Measurements from ENCODE around the gene CACNA1G. TPM values are rescaled to one million over a fixed set of nuclear protein-coding genes. Genes with fewer than 3 reads are reported as not detected.
A peak's percentile ranks its signal among the peaks of the same experiment; 100 is the strongest.

CACNA1G gene
- total and polyA plus RNA-seq, 7 donors, result 0.02 to 0.24 (median 0.04) TPM; not detected in 2

- intact Hi-C loops (cut with DNase I), result loop anchor here in 1 of 2 donors (5.0 kb wide), 1 partner anchor 47 kb away; no protein-coding TSS in a partner anchor
- DNase-seq, result no peak
- no peaks in the 10 kb centered on the region for H3K36me3 ChIP-seq (ENCODE audit: insufficient read depth in 1 of 2, low read depth in 1 of 2)
- peaks cover 0 to 55% (median 23%) of the 10 kb centered on the region in 3 donors for H3K27me3 ChIP-seq (ENCODE audit: insufficient read depth in 3 of 3, low read length in 2 of 3)
- WGBS, 3 donors, result 6 to 8% (median 7%) methylated on average over 42 to 52 of the region's 52 CpGs
- no peak overlapping the region for H3K27ac ChIP-seq
- peaks cover 20% of the 10 kb centered on the region for H3K4me1 ChIP-seq
- H3K9me3 ChIP-seq, result no peaks in the 10 kb centered on the region
- H3K4me3 ChIP-seq, result peak overlapping the region; percentile 55
- ATAC-seq, result no peak
- TF ChIP-seq, protein P1, sequence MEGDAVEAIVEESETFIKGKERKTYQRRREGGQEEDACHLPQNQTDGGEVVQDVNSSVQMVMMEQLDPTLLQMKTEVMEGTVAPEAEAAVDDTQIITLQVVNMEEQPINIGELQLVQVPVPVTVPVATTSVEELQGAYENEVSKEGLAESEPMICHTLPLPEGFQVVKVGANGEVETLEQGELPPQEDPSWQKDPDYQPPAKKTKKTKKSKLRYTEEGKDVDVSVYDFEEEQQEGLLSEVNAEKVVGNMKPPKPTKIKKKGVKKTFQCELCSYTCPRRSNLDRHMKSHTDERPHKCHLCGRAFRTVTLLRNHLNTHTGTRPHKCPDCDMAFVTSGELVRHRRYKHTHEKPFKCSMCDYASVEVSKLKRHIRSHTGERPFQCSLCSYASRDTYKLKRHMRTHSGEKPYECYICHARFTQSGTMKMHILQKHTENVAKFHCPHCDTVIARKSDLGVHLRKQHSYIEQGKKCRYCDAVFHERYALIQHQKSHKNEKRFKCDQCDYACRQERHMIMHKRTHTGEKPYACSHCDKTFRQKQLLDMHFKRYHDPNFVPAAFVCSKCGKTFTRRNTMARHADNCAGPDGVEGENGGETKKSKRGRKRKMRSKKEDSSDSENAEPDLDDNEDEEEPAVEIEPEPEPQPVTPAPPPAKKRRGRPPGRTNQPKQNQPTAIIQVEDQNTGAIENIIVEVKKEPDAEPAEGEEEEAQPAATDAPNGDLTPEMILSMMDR (IDR thresholded peaks at IDR 0.05), result no peak
These were observed 74.6 kb downstream of the CACNA1G start for GRCh38 chr17:50634915-50635731.

- H3K9me3 ChIP-seq, result no peaks in the 10 kb centered on the region
- H3K4me3 ChIP-seq, result no peak overlapping the region
- TF ChIP-seq, protein P1 (IDR thresholded peaks at IDR 0.05), result no peak
- peaks cover 0 to 50% (median 23%) of the 10 kb centered on the region in 3 donors for H3K27me3 ChIP-seq (ENCODE audit: insufficient read depth in 3 of 3, low read length in 2 of 3)
- DNase-seq (no peak), ATAC-seq (no peak)
- no peak overlapping the region for H3K27ac ChIP-seq
- no peaks in the 10 kb centered on the region for H3K36me3 ChIP-seq (ENCODE audit: insufficient read depth in 1 of 2, low read depth in 1 of 2)
- intact Hi-C loops (cut with DNase I), result no loop called here
- 57 to 86% (median 80%) methylated on average over 3 of the region's 3 CpGs for WGBS, 3 donors
- peaks cover 20% of the 10 kb centered on the region for H3K4me1 ChIP-seq
These were observed 75.1 kb downstream of the CACNA1G start for GRCh38 chr17:50635732-50635981.

DNA sequence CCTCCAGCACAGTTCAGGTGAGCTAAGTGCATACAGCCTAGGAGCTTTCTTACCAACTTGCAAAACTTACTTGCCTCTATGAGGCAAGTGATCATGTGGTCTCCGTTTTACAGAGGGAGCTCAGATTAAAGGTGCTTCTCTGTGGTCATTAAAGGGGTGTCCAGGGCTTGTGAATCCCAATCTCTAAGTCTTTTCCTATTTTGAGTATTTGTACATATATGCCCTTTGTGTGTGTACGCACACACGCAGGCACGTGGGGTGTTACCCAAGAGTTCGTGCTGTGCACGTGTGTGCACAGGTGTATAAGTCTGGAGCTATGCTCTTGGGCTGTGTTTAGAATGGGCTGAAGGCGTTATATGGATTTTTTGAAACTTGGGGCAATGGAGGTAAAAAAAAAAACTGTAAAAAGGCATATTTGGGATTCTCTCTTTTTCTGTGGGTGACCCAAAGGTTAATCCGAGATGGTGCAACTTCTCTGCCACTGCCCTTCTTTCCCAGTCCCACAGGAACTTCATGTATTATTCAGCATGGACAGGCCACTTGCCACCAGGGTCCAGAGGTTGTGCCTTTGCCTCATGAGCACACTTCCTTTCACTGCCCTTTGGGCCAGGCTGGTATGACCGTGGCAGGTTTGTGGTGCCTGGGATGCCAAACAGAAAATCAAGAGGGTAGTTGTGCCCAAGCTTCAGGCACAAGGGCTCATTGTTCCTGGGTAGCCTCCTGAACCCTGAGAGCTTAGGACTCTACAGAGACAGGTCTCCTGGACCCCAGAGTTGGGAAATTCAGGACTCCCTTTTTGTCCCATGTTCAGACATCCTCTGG is 75.7 kb downstream of the CACNA1G start:
- H3K27me3 ChIP-seq (ENCODE audit: insufficient read depth in 3 of 3, low read length in 2 of 3), result peaks cover 0 to 45% (median 23%) of the 10 kb centered on the region in 3 donors
- WGBS, 3 donors, result 91 to 97% (median 96%) methylated on average over 9 of the region's 9 CpGs
- DNase-seq (no peak), ATAC-seq (no peak)
- no peaks in the 10 kb centered on the region for H3K36me3 ChIP-seq (ENCODE audit: insufficient read depth in 1 of 2, low read depth in 1 of 2)
- TF ChIP-seq, protein P1 (IDR thresholded peaks at IDR 0.05), result no peak
- no peaks in the 10 kb centered on the region for H3K9me3 ChIP-seq
- no peak overlapping the region for H3K4me3 ChIP-seq
- no peak overlapping the region for H3K27ac ChIP-seq
- peaks cover 20% of the 10 kb centered on the region for H3K4me1 ChIP-seq
- intact Hi-C loops (cut with DNase I), result no loop called here

GRCh38 chr17:50636804-50637195 is 76.3 kb downstream of the CACNA1G start:
- WGBS, 3 donors, result 94 to 95% (median 95%) methylated on average over 7 of the region's 7 CpGs

More at GRCh38 chr17:50636804-50637195, 76.3 kb downstream of the CACNA1G start:
- intact Hi-C loops (cut with DNase I), result no loop called here
- ATAC-seq (no peak), DNase-seq (no peak)
- Histone ChIP-seq H3K36me3 (ENCODE audit: insufficient read depth in 1 of 2, low read depth in 1 of 2) (no peaks in the 10 kb centered on the region), H3K4me3 (no peak overlapping the region), H3K27ac (no peak overlapping the region), H3K4me1 (peaks cover 20% of the 10 kb centered on the region), H3K9me3 (no peaks in the 10 kb centered on the region), H3K27me3 (ENCODE audit: insufficient read depth in 3 of 3, low read length in 2 of 3) (peaks cover 0 to 40% (median 23%) of the 10 kb centered on the region in 3 donors)
- TF ChIP-seq, protein P1 (IDR thresholded peaks at IDR 0.05), result no peak

Measured in psoas muscle (tissue), 8 donors.